Daoy (cell line): ENCODE results near the gene COX8A. TPM values are rescaled to one million over a fixed set of nuclear protein-coding genes. Genes with fewer than 3 reads are reported as not detected.
"Not testable (repeated sequence)": the region's sequence is repeated elsewhere in the genome, so short reads cannot be mapped to it uniquely, and the experiment has no call there.

ENCODE experiments used
- DNase-seq: peaks from one replicate; pipeline ENCODE4 v3.0.0-alpha.2; 2015; ENCODE audit warnings: low read depth
- total RNA-seq: library from RNA; depleted of rRNA; stranded (reverse); fragments of >200 nt; shearing (Covaris generic); gene quantifications from 2 replicates; pipeline ENCODE4 v1.2.3, GENCODE V29; 2014; rRNA removed

The COX8A gene
- total RNA-seq, result 361 and 414 TPM in 2 replicates

DNA sequence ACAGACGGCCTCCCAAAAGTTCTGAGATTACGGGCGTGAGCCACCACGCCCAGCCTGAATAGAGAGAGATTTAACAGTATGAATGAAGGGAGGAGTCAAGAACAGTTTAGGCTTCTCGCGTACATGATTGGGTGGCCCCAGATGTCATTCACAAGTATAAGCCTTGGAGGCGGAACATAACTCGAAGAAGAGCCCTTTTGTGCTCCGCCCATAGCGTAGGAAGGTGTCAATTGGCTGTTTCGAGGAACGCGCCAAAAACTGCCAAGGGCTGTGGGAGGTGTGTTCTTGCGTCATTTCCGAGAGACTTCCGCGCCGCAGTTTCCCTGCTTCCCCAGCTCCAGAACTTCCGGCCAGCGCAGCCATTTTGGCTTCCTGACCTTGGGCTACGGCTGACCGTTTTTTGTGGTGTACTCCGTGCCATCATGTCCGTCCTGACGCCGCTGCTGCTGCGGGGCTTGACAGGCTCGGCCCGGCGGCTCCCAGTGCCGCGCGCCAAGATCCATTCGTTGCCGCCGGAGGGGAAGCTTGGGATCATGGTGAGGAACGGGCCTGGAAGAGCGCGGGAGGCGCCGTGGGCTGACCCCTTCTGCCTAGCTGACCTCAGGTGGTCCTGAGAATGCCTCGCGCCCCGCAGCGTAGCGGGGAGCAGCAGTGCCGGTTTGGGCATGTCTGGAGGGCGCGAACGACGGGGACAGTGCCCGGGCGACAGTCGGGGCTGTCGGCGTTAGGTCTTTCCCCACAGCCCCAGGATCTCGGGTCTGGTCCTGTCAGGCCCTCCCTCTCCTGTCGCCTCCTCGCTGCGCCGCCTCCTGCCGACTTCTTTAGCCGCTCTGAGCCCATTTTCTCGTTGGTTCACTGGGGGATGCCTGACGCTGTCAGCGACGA is at the start of gene COX8A:
COX8A (plus strand) TSS at position 362 of the 885 bp plus-strand sequence; CDS start at position 423, 61 bp downstream.
- DNase-seq, result peak; percentile 99

DNA sequence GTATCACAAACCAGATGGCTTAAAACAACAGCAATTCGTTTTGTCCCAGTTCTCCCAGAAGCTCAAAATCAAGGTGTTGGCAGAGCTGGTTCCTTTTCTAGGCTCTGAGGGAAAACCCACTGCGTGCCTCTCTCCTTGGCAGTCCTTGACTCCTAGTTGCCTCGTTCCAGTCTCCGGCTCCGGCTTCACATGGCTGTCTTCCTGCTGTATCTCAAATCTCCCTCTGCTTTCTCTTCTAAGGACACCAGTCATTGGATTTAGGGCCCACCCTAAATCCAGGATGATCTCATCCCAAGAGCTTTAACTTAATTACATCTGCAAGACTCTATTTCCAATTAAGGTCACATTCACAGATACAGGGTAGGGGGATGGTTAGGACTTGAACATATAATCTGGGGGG is 44.8 kb upstream of the COX8A start:
- DNase-seq, result no peak

GRCh38 chr11:63931045-63931444 is 43.4 kb upstream of the COX8A start:
- no peak for DNase-seq

DNA sequence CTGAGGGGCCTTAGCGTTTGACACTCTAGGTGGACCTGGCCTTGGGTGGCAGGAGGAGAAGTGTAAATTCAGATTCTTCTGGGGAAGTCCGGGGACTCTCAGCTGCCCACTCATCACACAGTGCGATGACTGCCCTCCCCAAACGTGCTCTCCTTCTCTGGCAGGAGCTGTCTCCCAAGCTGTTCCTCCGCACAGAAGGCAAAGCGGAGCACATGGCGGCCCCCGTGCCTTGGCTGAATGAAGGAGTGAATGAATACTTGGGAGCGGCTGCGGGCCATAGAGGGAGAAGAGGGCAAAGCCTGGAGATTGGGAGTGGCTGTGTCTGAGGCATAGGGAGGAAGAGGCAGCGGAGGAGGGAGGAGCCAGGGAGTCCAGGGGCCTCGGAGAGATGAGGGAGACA is 42.5 kb upstream of the COX8A start:
- no peak for DNase-seq

DNA sequence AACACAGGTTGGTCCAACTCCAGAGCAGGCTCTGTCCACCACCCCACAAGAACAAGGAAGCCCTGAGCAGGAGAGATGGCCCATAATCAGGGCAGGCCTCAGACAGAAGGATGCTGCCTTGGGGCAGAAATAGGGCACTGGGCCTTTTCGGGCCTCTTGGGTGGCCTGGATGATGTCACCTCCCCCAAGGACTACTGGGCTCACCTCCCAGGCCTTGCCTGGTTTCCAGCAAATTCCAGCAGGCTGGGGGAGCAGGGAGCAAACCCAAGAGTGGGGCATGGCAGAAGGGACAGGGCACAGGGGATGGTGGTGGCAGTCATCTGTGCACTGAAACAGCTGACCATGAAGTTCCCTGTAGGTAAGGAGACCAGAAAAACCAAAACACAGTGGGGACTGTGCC is 41.0 kb upstream of the COX8A start:
- DNase-seq, result no peak

DNA sequence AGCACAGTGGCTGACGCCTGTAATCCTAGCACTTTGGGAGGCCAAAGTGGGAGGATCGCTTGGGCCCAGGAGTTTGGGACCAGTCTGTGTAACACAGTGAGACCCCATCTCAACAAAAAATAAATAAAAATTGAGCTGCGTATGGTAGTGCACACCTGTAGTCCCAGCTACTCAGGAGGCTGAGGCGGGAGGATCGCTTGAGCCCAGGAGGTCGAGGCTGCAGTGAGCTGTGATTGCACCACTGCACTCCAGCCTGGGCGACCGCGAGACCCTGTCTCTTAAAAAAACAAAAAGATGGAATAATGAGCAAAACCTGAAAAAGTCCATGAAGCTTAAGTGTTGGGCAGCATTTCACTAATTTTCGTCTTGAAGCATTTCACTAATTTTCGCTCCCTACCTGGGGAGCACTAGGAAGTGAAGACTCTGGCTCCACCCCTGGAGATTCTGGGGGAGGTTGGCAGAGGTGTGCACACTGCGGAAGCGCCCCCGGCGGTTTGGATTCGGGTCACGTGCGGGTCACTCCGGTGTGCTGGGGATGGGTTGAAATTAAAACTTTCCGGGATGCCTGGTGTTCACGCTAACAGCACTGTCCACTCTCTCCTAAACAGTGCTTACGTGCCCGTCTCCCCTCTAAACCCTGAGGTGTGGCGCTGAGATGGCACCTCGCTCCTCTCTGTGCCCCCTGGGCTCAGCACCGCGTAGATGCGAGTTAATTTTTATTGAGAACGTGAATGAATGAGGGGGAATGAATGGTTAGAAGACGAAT is 36.5 kb upstream of the COX8A start:
- DNase-seq, result peak; percentile 49

GRCh38 chr11:63938479-63939396 is 35.7 kb upstream of the COX8A start, which contains the start of gene NAA40:
Gene NAA40 (plus strand): TSS chr11:63939002. CDS start chr11:63939097, 95 bp downstream.
- peak; percentile 99 for DNase-seq

DNA sequence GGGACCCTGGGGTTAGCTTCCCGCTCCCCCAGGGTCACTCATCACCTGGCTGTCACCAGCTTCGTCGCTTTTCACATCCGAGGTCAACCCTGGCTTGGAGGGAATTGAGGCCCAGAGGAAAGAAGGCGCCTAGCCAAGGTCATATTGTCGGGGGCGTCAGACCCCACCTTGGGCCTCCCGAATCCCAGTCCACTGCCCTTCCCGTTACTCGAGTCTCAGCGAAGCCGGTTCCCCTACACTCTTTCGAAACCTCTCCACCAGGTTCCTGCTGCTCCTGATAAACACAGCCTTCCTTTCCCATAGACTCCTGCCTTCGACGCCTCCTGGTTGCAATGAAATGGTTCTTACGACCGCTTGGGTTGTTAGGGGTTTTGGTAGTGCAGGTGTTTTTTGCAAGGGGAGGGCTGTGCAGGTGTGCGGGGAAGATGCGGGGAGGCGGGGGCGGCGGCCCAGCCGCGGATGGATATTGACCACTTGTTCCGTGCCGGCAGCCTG is 35.0 kb upstream of the COX8A start:
- no peak for DNase-seq

DNA sequence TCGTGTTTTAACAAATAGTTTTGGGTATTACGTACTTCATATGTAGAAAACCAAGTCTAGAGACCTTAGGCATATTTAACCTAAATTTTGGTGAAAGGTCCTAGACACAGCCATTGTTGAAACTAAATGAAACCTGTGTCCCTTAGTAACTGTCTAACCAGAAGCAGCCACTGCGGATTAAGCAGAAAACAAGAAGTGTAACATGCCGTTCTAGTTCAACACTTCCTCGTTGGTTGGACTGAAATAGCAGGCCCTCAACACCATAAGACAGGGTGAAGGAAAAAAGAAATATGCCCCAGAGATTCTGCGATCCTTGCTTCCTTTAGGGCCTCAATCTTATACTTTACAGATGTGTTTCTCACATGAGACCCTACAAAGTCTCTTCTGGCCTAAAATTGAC is 33.6 kb upstream of the COX8A start:
- no peak for DNase-seq

DNA sequence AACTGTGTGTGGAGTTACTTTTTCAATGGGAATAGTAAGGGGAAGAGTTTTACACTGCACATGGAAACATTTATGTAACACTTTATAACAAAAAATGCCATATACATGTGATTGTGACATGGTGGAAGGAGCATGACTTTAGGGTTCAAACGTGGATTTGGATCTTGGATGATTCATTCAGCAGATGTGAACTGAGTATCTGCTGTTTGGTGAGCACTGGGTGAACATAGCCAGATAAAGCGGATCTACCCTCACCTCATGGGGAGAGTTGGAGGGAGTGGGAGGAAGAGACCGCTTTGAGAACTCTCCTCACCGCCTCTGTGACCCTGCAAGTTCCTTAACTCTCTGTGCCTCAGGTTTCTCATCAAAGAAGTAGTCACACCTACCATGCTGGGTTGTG is 32.5 kb upstream of the COX8A start:
- DNase-seq, result no peak

DNA sequence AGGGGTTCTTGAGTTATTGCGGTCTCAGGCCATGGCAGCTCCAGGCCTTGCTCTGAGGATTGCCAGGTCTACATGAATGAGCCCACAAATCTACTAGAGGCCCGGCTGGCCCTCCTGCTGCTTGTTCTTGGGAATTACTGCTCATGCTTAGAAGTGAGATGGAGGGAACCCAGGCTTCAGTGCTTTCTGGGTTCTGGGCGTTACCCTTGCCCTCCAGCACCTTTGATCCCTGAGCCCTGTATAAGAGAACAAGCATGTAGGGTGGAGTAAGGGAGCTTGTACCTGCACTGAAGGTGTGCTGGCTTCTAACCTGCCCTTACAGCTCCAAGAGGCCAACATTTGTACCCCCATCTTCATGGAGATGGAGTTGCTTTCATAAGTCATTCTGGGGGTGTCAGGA is 31.6 kb upstream of the COX8A start:
- DNase-seq, result no peak

DNA sequence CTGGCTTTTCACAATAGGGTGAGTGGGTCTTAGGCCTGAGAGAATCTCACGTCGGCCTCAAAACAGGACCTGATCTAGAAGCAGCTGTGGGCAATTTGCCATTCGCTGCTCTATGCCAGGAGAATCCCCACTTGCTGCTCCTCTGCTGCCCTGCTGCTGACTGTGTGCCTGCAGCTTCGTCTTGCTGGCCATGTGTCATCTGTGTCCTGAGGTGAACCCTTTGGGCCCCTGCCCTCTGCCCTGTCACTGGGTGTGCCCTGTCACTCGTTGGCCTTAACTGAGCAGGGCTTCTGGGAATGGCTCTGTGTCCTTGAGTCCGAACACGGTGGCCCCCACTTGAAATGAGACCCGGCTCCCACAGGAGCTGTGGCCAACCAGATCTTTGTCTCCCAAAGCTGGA is 29.4 kb upstream of the COX8A start:
- DNase-seq, result no peak

DNA sequence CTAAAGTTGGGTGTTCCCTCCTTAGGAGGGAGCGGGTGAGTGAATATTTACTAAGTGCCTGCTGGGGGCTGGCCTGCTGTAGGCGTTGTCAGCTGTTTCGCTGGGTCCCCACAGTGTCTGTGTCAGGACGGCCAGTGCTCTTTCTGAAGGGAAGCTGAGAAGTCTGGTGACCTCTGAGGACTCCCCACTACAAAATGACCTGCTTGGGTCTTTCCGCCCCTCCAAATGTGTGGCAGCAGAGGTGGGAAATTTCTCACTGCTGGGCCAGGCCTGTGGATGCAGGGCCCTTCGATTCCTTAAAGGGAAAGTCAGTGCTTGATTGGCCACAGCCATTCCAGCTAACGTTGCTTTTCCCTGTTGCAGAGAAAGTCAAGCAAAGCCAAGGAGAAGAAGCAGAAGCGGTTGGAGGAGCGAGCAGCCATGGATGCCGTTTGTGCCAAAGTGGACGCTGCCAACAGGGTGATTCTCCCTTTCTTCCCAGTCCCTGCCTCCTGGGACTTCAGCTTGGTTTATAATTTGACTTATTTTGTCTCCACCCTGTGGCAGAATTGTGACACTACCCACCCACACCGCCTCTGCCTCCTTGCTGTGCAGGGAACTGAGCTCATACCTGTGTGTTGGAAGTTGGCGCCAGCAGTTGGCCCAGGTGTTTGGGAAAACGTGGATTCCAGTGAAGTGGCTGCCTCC is 28.8 kb upstream of the COX8A start:
- peak; percentile 59 for DNase-seq

DNA sequence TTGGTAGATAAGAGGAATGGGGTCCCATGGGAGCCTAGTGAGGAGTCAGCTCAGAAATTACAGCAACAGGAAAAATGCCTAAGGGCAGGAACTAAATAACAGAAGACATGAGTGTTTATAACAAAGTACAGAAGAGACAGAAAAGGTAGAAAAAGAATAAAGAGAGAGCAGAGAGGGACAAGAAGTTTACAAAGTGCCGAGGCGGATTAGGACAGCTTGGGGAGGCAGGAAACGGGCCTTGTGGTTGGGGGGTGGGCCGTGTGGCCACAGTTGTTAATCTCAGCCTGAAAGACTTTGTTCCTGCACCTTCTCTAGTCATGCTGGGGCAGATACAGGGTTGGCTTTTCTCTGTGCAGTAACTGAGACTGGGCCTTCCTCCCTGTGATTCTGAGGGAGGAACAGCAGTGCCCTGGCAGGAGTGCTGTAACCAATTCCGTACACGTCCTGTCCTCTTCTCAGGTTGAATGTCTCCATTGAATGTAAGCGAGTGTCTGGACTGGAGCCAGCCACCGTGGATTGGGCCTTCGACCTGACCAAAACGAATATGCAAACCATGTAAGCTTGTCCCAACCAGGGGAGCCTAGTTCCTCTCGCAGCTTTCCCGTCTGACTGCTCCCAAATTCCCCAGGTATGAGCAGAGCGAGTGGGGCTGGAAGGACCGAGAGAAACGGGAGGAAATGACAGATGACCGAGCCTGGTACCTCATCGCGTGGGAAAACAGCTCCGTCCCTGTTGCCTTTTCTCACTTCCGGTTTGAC is 22.5 kb upstream of the COX8A start:
- no peak for DNase-seq

DNA sequence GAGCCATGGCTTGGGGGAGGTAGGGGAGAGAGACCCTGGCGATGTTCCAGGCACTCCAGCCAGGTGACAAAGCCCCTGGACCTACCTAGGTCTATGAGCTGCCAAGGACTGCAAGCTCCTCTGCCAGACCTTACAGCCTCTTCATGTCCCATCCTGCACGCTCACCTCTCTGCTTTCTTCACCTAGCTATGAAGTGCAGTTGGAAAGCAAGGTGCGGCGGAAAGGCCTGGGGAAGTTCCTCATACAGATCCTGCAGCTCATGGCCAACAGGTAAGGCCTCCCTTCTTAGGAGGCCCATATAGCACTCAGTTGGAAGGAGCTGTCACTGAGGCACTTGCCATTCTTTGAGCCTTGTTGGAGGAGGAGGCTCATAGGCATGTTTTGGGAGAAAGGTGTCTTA is 21.9 kb upstream of the COX8A start:
- DNase-seq, result no peak

GRCh38 chr11:63958008-63958407 is 16.4 kb upstream of the COX8A start:
- DNase-seq, result no peak

- DNase-seq, result peak; percentile 53
These were observed 12.6 kb upstream of the COX8A start for GRCh38 chr11:63961608-63962412.

GRCh38 chr11:63963895-63964294 is 10.5 kb upstream of the COX8A start:
- not testable (repeated sequence) for DNase-seq

DNA sequence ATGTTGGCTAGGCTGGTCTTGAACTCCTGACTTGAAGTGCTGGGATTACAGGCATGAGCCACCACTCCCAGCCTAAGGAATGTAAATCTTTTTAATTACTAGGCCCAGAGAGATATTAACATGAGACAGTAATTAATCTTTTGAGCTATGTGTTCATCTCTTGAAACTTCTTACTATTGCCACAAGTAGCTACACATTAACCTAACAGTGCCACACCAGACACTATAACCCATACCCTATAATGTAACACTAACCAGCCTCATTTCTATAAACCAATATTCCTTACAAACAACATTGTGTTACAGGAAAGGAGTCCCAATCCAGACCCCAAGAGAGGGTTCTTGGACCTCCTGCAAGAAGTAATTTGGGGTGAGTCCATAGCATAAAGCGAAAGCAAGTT is 8.0 kb upstream of the COX8A start:
- DNase-seq, result no peak
